ENCODE results near the gene NECAB3. TPM values are rescaled to one million over a fixed set of nuclear protein-coding genes. Genes with fewer than 3 reads are reported as not detected.

The NECAB3 gene
- total and polyA plus RNA-seq, 2 of the 13 experiments (the other 11 are each of a cell fraction or from before 2014, with no cell fraction given): 61.5 to 65.5 TPM

DNA sequence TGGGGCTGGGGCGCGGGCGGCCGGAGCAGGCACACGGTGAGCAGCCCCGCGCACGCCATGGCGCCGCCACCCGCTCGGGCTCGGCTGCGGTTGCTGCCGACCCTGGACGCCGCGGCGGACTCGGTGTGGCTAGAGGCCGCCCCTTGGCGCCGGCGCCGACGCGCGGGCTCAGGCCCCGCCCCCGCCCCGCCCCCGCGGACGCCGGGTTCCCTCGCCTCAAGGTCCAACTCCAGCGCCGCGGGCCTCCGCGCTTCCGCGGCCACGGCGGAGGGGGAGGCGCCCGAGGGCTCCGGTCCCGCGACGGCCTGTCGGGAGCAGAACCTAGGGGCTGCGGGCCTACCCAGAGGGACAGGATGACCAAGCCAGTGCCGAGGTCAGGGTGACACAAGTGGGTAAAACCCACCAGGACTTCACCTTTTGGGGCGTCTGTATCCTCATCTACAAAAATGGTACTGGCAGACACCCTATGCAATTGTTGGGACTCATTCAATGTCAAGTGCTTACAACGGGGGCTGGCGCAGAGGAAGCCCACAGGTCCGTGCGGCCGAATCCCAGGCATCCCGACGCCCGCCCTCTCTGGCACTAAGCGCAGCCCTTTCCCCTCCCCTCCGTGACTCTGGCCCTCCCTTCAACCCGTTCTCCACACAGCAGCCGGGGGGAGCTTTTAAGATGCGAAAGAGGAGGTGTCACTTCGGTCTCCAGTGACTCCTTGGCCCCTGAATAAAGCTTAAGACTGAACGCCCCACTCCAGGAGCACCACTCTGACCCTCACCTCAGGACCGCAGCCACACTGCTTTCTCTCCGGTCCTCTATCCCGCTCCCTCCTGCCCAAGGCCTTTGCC lies at the start of gene NECAB3 (continued):
- TF ChIP-seq, protein P1, sequence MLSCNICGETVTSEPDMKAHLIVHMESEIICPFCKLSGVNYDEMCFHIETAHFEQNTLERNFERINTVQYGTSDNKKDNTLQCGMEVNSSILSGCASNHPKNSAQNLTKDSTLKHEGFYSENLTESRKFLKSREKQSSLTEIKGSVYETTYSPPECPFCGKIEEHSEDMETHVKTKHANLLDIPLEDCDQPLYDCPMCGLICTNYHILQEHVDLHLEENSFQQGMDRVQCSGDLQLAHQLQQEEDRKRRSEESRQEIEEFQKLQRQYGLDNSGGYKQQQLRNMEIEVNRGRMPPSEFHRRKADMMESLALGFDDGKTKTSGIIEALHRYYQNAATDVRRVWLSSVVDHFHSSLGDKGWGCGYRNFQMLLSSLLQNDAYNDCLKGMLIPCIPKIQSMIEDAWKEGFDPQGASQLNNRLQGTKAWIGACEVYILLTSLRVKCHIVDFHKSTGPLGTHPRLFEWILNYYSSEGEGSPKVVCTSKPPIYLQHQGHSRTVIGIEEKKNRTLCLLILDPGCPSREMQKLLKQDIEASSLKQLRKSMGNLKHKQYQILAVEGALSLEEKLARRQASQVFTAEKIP (CRISPR knock-in tag; IDR thresholded peaks at IDR 0.05; ENCODE audit: borderline replicate concordance): no peak
- TF ChIP-seq FLYWCH1 (CRISPR knock-in tag; IDR thresholded peaks at IDR 0.05) (no peak), HOXA9 (CRISPR knock-in tag; IDR thresholded peaks at IDR 0.05; ENCODE audit: borderline replicate concordance) (no peak; the same call in 1 of the 2 replicates), KDM6A (CRISPR knock-in tag; IDR thresholded peaks at IDR 0.05; ENCODE audit: low read depth) (no peak), RXRA (CRISPR knock-in tag; IDR thresholded peaks at IDR 0.05) (peak; percentile 54; the same call in 1 of the 2 replicates), KDM2A (CRISPR knock-in tag; IDR thresholded peaks at IDR 0.05; ENCODE audit: borderline replicate concordance, low read depth) (peak; percentile 94), KDM5A (IDR thresholded peaks at IDR 0.05; ENCODE audit: borderline replicate concordance, low read length) (no peak), ZBTB42 (CRISPR knock-in tag; IDR thresholded peaks at IDR 0.05) (no peak; the same call in 1 of the 2 replicates), PTBP1 (IDR thresholded peaks at IDR 0.05; ENCODE audit: low read depth, low read length, poor library complexity, severe bottlenecking) (peak; percentile 49), AGO2 (optimal IDR thresholded peaks at IDR 0.05; ENCODE audit: low read depth, low read length) (peak; percentile 87), EHMT2 (IDR thresholded peaks at IDR 0.05; ENCODE audit: borderline replicate concordance, low read depth, low read length) (no peak)
- TF ChIP-seq, protein P2, sequence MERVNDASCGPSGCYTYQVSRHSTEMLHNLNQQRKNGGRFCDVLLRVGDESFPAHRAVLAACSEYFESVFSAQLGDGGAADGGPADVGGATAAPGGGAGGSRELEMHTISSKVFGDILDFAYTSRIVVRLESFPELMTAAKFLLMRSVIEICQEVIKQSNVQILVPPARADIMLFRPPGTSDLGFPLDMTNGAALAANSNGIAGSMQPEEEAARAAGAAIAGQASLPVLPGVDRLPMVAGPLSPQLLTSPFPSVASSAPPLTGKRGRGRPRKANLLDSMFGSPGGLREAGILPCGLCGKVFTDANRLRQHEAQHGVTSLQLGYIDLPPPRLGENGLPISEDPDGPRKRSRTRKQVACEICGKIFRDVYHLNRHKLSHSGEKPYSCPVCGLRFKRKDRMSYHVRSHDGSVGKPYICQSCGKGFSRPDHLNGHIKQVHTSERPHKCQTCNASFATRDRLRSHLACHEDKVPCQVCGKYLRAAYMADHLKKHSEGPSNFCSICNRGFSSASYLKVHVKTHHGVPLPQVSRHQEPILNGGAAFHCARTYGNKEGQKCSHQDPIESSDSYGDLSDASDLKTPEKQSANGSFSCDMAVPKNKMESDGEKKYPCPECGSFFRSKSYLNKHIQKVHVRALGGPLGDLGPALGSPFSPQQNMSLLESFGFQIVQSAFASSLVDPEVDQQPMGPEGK (CRISPR knock-in tag; IDR thresholded peaks at IDR 0.05): peak; percentile 70
- TF ChIP-seq, protein P3, sequence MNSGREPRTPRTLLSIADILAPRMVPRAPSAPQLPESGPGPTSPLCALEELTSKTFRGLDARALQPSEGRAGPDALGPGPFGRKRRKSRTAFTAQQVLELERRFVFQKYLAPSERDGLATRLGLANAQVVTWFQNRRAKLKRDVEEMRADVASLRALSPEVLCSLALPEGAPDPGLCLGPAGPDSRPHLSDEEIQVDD (CRISPR knock-in tag; IDR thresholded peaks at IDR 0.05; ENCODE audit: borderline replicate concordance): no peak
- TF ChIP-seq, protein P4, sequence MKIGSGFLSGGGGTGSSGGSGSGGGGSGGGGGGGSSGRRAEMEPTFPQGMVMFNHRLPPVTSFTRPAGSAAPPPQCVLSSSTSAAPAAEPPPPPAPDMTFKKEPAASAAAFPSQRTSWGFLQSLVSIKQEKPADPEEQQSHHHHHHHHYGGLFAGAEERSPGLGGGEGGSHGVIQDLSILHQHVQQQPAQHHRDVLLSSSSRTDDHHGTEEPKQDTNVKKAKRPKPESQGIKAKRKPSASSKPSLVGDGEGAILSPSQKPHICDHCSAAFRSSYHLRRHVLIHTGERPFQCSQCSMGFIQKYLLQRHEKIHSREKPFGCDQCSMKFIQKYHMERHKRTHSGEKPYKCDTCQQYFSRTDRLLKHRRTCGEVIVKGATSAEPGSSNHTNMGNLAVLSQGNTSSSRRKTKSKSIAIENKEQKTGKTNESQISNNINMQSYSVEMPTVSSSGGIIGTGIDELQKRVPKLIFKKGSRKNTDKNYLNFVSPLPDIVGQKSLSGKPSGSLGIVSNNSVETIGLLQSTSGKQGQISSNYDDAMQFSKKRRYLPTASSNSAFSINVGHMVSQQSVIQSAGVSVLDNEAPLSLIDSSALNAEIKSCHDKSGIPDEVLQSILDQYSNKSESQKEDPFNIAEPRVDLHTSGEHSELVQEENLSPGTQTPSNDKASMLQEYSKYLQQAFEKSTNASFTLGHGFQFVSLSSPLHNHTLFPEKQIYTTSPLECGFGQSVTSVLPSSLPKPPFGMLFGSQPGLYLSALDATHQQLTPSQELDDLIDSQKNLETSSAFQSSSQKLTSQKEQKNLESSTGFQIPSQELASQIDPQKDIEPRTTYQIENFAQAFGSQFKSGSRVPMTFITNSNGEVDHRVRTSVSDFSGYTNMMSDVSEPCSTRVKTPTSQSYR (CRISPR knock-in tag; IDR thresholded peaks at IDR 0.05; ENCODE audit: borderline replicate concordance): peak; percentile 13; the same call in 1 of the 2 replicates
